ENCODE measurements around the gene EGF. TPM values are rescaled to one million over a fixed set of nuclear protein-coding genes. Genes with fewer than 3 reads are reported as not detected.

EGF gene
- total RNA-seq, 1 donor from 2014 or later: not detected

DNA sequence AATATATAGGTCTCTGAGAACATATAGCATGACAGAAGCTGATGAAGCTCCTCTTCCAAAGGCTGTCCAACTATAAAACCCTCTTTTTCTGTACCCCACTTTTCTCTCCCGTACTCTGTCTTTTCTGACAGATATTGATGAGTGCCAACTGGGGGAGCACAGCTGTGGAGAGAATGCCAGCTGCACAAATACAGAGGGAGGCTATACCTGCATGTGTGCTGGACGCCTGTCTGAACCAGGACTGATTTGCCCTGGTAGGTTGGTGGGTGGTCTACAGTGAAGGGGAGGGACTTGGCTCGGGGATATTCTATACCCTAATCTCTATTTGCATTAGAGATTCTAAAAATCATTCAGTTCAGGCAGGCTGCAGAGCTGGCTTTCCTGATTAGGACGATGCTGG, 80.4 kb downstream of the EGF start:
- no peak for DNase-seq (ENCODE audit: low read depth in 2 of 2)

DNA sequence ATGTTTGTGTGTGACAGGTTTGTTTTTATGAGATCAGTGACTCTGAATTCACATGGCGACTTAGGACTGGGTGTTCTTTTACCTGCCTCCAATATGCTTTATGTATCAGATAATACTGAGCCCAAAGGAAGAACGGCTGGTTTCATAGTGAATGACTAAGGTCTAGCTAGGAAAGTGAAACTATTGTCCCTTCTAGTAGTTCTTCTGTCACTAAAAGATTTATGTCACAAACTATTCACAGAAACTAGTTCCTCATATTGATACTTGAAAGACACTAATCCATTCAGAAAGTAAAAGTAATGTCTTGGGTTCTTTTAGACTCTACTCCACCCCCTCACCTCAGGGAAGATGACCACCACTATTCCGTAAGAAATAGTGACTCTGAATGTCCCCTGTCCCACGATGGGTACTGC, 81.7 kb downstream of the EGF start:
- no peak for DNase-seq (ENCODE audit: low read depth in 2 of 2)

DNA sequence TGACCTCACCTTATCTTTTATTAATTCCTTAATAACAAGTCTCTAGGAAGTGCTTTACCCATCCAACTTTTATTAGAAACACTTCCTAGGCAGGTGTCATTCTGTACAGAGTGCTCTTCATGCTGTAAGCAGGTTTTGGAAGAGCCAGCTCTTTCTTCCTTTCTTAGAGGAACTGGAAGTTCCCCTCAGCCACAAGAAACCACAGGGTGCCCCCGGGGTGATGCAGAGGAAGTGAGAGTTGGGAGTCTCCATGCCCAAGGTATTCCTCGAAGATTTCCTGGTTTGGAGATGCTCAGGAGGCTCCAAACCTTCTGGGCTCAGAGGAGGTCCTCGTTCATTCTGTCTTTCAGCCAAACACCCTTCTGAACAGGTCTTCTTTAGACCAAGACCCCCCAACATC, 83.8 kb downstream of the EGF start:
- DNase-seq (ENCODE audit: low read depth in 2 of 2): no peak

DNA sequence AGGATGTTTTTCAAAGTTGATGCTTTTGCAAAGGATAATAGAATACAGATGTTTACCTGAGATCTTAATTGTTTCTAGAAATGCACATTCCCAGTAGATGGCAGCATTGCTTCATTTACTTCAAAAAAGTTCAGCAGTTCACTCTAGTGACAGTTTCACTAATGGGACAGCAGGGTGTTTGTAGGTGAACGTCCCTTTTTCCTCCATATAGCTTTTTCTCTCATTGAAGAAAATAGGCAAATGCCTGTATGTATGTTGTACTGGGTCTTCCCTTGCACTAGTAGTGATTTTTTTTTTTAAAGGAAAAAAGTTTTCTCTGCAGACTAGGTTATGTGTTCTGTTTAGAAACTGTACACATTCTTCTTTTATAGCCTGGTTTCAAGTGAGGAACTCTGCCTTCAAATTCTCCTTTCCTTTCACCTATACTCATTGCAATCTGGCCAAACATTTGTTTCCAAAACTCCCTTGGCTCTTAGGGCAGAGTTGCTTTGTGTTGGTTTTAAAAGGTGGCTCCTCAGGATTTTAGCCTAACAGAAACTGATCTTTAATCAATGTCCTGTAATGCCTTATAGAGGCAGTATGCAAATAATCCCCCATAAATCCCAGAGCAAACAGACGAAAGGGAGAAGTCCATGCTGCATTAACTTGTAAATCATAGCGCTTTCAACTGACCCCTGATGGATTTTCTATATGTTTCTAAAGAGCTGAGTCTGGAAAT, 86.3 kb downstream of the EGF start:
- DNase-seq (ENCODE audit: low read depth in 2 of 2): peak; percentile 62 to 79

DNA sequence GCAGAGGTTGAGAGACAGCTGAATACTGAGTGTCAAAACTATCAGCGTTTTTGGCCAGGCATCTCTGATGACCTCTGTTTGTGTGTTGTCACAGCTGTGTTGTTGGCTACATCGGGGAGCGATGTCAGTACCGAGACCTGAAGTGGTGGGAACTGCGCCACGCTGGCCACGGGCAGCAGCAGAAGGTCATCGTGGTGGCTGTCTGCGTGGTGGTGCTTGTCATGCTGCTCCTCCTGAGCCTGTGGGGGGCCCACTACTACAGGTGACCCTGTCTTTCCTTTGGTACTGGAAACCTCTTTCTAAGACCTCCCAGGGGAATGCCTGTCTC, 86.9 kb downstream of the EGF start:
- no peak for DNase-seq (ENCODE audit: low read depth in 2 of 2)

DNA sequence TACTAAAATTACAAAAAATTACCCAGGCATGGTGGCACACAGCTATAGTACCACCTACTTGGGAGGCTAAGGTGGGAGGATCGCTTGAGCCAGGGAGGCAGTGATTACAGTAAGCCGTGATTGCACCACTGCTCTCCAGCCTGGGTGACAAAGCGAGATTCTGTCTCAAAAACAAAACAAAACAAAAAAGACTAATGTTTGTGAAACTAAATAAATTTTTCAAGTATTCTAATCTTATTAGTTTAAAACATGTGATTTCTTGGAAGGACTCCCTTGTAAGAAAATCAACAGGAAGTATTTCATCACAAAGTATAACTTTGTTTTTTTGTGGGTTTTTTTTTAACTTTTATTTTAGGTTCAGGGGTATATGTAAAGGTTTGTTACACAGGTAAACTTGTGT, 89.6 kb downstream of the EGF start:
- no peak for DNase-seq (ENCODE audit: low read depth in 2 of 2)

DNA sequence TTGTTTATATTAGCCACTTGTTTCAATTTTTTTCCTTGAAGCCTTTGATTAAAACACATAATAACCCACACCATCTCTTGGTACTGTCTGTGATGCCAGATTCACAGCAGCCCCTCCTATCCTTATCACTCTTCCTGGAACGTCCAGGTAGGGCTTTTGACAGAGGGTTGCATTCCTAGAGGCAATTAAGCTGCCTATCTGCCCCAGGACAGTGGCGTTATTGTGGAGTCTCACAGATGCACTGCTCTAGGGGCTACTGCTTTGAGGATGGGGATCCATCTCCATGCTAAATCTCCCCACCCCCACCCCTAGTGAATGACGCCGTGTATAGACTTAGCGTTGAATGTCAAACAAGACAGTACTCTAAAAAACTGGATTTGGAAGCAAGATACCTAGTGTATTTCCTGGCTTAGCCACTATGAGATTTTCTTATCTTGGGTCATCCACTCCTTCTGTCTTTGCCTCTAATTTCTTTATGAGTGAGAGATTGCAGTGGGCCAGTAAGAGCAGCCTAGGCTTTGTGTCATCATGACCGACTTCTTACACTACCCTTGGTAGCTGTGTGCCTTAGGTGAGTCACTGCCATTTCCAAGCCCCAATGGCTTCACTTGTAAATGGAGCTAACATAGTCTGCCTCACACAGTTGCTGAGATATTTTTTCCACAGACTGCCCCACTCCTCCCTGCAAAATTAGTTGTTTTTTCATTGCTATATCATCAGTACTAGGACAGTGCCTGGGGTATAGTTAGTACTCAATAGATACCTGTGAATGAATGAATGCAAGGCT, 90.9 kb downstream of the EGF start:
- DNase-seq (ENCODE audit: low read depth in 2 of 2): no peak

DNA sequence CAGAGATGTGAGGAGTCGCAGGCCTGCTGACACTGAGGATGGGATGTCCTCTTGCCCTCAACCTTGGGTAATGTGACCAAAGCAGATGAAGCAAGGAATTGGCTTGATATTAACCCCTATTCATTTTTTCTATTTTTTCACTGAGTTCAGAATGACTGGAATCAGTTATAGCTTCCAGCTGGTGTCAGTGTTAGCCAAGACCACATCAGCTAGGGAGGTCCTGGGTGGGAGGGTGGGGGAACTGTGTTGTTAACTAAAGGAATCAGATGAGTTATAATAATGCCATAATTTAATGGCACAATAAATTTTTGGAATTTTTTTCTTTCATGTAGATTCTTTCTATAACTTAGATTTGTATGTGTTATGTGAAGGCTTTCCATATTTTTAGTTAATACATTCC, 91.9 kb downstream of the EGF start:
- no peak for DNase-seq (ENCODE audit: low read depth in 2 of 2)

DNA sequence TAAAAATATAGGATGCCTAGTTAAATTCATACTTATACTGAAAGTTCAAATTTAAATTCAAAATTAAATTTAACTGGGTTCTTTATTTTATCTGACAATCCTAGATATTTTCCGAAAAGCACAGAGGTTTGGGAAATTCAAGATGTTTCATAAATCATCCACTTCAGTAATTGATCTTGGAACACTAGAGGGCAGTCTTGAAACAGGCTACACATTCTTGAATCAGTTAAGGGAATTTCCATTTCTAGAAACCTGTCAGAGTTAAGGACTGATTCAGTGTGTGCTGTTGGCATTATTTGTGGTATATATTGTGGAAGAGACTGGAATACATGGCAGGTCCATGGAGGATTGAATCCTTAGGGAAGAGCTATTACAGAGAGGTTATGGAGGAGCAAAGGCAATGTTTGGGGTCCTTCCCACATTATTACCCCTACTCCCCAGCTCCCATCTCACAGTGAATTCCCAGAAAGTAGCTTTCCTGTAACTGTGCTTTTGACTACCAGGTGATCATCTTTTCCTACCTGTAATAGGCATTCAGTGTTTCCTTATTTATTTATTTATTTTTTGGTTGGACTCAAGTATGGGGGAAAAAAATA, 92.9 kb downstream of the EGF start:
- DNase-seq (ENCODE audit: low read depth in 2 of 2): peak; percentile 73 to 75

DNA sequence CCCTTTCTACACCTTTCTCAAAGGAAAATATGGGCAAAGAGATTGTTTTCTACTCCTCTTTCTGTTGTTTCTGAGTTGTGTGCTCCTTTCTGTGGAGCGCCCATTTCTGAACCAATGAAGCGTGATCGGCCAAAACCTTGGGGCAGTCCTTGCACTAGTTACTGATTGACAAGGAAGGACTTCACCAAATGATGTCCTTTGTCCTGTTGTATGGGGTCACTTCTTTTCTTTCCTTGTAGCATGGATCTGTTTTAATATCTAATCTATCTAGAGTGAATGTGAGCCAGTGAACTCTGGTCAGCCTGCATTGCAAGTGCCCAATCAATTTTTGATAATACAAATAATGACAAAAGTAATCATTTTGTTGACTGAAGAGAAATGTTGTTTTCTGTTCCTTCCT, 94.5 kb downstream of the EGF start:
- no peak for DNase-seq (ENCODE audit: low read depth in 2 of 2)

DNA sequence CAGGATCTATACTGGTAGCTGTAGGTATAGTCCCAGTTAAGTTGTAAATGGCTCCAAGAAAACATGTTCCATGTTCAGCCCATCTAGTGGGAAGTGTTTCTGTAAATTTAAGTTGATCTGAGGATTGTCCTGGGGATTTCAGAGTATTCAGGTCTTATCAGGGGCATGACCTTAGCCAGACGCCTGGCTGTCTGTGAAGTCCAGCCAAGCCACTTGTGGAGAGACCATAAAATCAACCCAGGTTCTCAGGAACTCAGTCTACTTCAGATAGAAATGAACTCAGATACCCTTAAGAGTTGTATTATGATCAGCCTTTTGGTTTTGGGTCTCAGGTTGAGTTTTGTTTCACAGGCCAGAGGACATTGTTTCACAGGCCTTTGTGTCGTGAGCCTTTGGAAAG, 95.9 kb downstream of the EGF start:
- no peak for DNase-seq (ENCODE audit: low read depth in 2 of 2)

DNA sequence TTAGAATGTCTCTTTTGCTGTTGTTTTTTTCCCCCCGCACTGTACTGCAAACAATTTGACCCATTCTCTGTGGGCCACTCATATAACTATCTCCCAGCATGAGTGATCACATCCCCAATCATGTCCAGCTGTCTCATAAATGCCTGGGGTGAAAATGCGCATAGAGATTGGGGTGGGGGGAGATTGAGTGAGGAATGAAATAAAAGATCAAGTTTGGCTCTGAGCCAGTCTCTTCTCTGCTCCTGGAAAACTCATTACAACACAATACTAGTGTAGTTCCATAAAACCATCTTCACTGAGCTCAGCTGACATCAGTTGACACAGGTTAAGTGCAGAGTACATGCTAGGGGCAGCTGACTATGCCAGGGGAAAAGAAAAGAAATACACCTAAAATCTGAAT, 96.9 kb downstream of the EGF start:
- no peak for DNase-seq (ENCODE audit: low read depth in 2 of 2)

DNA sequence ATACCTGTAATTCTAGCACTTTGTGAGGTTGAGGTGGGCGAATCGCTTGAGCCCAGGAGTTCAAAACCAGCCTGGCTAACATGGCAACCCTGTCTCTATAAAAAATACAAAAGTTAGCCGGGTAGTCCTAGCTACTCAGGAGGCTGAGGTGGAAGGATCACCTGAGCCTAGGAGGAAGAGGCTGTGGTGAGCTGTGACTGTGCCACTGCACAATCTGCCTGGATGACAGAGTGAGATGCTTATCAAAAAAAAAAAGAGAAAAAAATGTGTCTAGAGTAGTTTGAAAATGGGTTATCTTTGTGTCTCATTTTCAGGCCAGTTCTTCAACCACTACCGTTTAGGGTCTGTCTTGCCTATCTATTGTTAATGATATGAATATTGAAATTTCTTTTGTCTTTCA, 98.1 kb downstream of the EGF start:
- DNase-seq (ENCODE audit: low read depth in 2 of 2): no peak

DNA sequence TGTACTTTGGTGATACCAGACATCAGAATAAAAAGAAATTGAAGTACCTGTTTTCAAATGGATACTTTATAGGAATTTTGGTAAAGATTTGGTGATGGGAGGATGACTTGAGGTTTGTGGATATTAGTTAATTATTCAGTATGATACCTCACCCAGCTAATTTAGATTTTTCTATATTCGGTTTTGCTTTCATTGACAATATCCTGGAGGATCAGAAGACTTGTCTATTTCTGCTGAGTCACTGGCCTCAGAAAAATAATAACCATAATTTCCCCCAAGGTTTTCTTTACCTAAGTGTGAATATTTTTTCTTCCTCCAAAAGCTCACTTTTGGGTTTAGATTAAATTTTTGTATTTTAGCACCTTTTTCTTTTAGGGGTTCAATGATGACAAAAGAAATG, 100.2 kb downstream of the EGF start:
- DNase-seq (ENCODE audit: low read depth in 2 of 2): no peak

DNA sequence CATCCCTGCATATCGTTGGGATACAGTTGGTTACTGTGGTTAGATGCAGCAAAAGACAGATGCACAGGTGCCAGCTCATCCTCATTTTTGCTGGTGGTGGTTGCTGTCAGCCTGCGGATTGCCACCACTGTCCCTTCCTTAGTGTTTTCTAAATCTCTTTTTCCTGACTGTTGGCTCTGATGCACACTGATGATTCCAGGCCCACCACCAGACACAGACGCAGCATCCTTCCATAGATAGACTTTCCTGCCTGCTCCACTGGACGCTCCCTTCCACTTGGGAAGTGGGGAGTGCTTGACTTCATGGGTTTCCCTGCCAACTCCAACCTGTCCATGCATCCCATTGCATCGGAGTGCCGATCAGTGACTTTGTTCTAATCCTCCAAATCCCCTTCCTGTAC, 101.5 kb downstream of the EGF start:
- no peak for DNase-seq (ENCODE audit: low read depth in 2 of 2)

DNA sequence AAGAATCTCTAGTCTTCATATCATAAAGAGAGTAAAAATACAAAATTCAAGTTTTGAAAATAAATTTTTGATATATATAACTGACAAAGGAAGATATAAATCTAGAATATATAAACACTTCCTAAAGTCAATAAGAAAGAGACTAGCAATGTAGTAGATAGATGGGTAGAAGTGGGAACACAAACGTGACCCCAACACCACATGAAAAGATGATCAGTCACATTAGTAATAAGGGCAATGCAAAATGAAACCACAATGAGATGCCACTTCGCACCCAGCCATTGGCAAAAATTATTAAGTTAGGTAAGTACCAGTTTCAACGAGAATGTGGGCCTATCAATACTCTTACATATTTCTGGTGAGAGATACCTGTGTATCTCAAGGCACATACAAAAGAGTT, 106.5 kb downstream of the EGF start:
- no peak for DNase-seq (ENCODE audit: low read depth in 2 of 2)

DNA sequence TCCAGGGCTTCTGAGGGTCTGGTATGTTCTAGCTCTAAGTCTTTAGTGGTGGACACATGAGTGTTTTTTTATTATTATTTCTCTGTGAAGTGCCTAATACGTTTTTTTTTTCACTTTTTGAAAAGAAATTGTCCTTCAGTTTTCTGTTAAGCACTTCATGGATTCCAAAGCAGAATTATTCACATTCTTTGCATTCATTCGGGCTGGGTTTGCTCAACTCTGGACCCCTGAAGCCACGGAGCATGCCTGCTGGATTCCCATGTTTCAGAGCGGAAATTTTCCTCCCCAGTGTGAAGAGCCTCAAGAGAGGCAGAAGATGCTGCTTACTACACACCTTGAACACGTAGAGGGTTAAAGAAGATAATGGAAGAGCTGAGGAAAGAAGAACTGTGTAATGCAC, 107.5 kb downstream of the EGF start:
- no peak for DNase-seq (ENCODE audit: low read depth in 2 of 2)

DNA sequence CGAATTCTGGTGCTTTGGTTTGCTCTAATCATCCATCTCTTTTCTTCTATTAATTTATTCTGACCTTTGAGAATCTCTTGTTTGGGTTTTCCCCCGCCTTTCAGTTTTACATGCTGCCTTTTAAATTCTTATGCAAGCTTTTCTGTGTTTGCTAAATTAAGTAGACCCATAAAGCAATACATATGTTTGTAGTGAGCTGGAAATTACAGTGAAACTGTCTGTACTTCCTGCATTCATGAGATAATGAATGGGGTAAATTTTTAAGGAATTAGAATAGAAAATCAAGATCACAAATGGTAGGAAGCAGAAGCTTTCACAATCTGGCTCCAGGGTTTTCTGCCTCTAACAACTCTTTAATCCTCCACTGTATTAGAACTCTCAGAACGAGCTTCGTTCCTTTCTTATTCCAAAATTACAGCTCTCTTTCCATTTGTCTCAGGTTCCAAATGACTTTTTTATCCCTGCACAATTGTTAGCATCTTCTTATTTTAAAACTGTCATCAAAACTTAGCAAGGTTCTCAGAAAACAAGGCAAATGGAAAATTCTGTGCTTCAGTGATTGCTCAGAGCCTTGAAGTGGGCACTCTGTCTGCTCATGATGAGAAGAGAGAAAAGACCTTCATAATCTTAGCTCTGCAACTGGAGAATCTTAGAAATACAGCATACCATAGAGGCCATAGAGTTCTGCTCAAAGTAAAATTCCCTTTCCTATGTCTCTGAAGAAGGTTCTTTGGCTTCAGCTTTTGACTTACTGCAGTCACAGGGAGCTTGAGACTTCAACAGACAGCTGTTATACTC, 108.2 kb downstream of the EGF start:
- no peak for DNase-seq (ENCODE audit: low read depth in 2 of 2)

DNA sequence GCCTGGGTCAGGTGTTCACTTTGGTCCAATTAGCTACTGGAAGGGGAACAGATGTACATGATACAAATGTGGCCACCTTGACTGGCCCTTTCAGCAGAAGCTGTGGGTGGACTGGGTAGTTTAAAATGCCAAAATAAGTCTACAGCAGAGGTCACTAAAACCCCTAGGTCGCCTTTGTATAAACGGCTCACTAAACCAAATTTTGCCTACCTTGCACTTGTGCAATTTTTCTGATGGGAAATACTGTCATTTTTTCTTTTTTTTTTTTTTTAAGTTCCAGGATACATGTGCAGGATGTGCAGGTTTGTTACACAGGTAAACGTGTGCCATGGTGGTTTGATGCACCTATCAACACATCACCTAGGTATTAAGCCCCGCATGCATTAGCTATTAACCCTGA, 109.8 kb downstream of the EGF start:
- no peak for DNase-seq (ENCODE audit: low read depth in 2 of 2)

DNA sequence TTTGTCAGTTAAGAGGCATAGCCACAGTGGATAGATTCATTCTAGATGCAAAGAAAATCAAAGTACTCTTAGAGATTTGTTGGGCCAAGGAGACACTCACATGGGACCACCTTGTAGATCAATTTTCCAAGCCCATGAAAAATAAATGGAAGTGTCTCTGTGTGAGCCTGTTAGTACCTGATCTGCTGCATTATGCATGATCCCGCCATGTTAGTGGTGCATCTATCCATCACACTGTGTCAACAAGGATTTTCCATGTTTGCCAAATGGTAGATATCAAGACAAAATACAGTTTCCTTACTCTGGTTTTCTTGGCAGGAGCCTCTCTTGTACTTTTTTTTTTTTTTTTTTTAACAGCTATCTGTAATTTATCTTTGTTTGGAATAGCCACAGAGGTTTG, 112.4 kb downstream of the EGF start:
- no peak for DNase-seq (ENCODE audit: low read depth in 2 of 2)

DNA sequence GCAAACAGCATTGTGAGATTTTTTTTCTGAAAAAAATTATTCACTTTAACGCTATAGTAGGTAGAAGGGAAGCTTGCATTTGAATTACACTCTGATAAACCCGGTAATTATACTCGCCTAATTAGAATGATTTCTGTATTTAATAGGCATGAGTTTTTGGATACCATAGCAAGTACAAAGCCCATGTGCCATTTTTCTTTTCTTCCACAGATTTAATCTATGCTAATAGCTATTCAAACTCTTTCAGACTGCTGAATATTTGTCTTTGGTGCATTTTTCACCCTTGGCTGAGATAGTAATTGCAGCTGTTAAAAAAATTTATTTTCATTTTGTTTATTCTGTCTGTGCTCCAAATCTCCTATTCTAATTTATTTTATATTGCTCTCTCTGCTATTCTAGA, 113.0 kb downstream of the EGF start:
- no peak for DNase-seq (ENCODE audit: low read depth in 2 of 2)

DNA sequence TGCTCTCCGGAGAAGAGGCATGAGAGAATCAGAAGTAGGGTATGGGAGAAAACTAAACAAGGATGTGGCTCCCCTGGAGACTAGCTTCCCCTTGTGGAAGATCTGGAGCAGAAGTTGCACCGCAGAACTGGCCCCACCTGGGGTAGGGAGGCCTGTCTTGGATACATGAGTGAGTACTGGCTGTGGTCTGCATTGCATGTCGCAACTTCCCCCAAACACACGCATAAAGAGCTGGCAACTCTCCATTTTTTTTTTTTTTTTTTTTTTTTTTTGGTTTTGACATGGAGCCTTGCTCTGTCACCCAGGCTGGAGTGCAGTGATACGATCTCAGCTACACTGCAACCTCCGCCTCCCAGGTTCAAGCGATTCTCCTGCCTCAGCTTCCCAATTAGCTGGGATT, 119.9 kb downstream of the EGF start:
- no peak for DNase-seq (ENCODE audit: low read depth in 2 of 2)

Data from lung microvascular endothelial cell (primary cell).